Colonic mucosa (tissue), 4 donors: ENCODE measurements around the gene GNB1. TPM values are rescaled to one million over a fixed set of nuclear protein-coding genes. Genes with fewer than 3 reads are reported as not detected.
A peak's percentile ranks its signal among the peaks of the same experiment; 100 is the strongest.

Experiments used
- DNase-seq: peaks from one replicate; pipeline ENCODE4 v3.0.0-alpha.2; 2020
- H3K27ac ChIP-seq: fragments of 200-600 bp; one replicate; pipeline ENCODE4 v1.8.0; 2021
- H3K27me3 ChIP-seq: fragments of 200-600 bp; one replicate; pipeline ENCODE4 v1.8.0; 2021
- H3K36me3 ChIP-seq: fragments of 200-600 bp; one replicate; pipeline ENCODE4 v1.8.0; 2021
- H3K4me1 ChIP-seq: fragments of 200-600 bp; one replicate; pipeline ENCODE4 v1.8.0; 2021; ENCODE audit warnings: mild to moderate bottlenecking
- H3K4me3 ChIP-seq: fragments of 200-600 bp; one replicate; pipeline ENCODE4 v1.8.0; 2021
- H3K9ac ChIP-seq, 2 donors: one replicate each; pipeline ENCODE4 v1.7.0; 2013; ENCODE audit warnings: control low read depth in 2 of 2, low read depth in 2 of 2, low read length in 2 of 2
- H3K9me3 ChIP-seq: fragments of 200-600 bp; one replicate; pipeline ENCODE4 v1.8.0; 2021
- CTCF ChIP-seq: fragments of 200-600 bp; IDR thresholded peaks from one replicate; pipeline ENCODE4 v1.8.0; 2022; ENCODE audit warnings: antibody characterized with exemption, mild to moderate bottlenecking
- intact Hi-C: fragments of 100-400 bp; cut with DNase I; formaldehyde crosslinking; loops from one replicate; pipeline ENCODE4 v1.14.1; 2022
- total RNA-seq, 2 donors: library from RNA; stranded (reverse); fragmentation: NEBNext Ultra II Directional in 1 of 2; extraction: Animal tissue kit (Norgen Biotek cat#: 25700) in 1 of 2; gene quantifications; one replicate each; pipeline ENCODE4 v1.2.1, GENCODE V29; 2021
- donor health status: healthy.
- donor health status: DM: no; HTN: no; CAD: no.
- donor health status: DM: no; HTN: no; CAD: no.

Gene GNB1
- total RNA-seq, 2 donors from 2014 or later = 281 to 367 TPM

DNA sequence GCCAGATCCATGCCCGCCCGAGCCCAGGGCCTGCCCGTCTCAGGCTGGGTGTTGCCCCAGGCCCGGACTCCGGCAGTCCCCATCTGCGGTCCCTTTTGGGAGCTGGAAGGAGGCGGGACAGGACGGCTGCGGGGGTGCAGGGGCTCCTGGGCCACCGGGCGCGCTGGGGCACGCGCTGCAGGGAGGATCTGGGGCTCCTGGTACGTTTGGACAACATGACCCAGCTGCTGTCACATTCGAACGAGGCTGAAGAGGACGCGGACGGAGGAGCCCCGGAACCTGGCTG, 17.6 kb upstream of the GNB1 start:
- Histone ChIP-seq H3K36me3 (no peaks in the 10 kb centered on the region), H3K4me3 (peak overlapping the region; percentile 73), H3K27me3 (no peaks in the 10 kb centered on the region), H3K4me1 (peaks cover 4% of the 10 kb centered on the region), H3K9ac (peak overlapping the region; percentile 74 to 92), H3K9me3 (no peaks in the 10 kb centered on the region), H3K27ac (peak overlapping the region; percentile 76)
- DNase-seq = no peak
- no peak for TF ChIP-seq CTCF
- intact Hi-C loops = loop anchor here (5.0 to 10.0 kb wide), 2 partner anchors 54 to 121 kb away; no protein-coding TSS in a partner anchor

GRCh38 chr1:1907098-1907736, 16.3 kb upstream of the GNB1 start:
- H3K4me1 ChIP-seq = peaks cover 4% of the 10 kb centered on the region
- no peak for TF ChIP-seq CTCF
- no peaks in the 10 kb centered on the region for H3K36me3 ChIP-seq
- no peak overlapping the region for H3K27ac ChIP-seq
- intact Hi-C loops = loop anchor here (5.0 to 10.0 kb wide), 2 partner anchors 52 to 120 kb away; no protein-coding TSS in a partner anchor
- H3K9me3 ChIP-seq = no peaks in the 10 kb centered on the region
- H3K9ac ChIP-seq = no peak overlapping the region
- DNase-seq = peak; percentile 32
- H3K4me3 ChIP-seq = no peak overlapping the region
- no peaks in the 10 kb centered on the region for H3K27me3 ChIP-seq

GRCh38 chr1:1906185-1907097, 15.6 kb upstream of the GNB1 start:
- intact Hi-C loops = loop anchor here (5.0 to 10.0 kb wide), 2 partner anchors 52 to 119 kb away; no protein-coding TSS in a partner anchor
- Histone ChIP-seq H3K9ac (no peak overlapping the region), H3K27me3 (no peaks in the 10 kb centered on the region), H3K36me3 (no peaks in the 10 kb centered on the region), H3K9me3 (no peaks in the 10 kb centered on the region), H3K4me3 (no peak overlapping the region), H3K4me1 (peaks cover 4% of the 10 kb centered on the region), H3K27ac (no peak overlapping the region)
- peak; percentile 84 for TF ChIP-seq CTCF
- peak; percentile 89 for DNase-seq

GRCh38 chr1:1903224-1903623, 12.3 kb upstream of the GNB1 start:
- intact Hi-C loops = loop anchor here (10.0 kb wide), 1 partner anchor 48 kb away; no protein-coding TSS in a partner anchor
- H3K27ac ChIP-seq = no peak overlapping the region
- H3K36me3 ChIP-seq = no peaks in the 10 kb centered on the region
- peaks cover 1% of the 10 kb centered on the region for H3K4me1 ChIP-seq
- DNase-seq = no peak
- H3K9me3 ChIP-seq = no peaks in the 10 kb centered on the region
- no peak overlapping the region for H3K4me3 ChIP-seq
- H3K9ac ChIP-seq = no peak overlapping the region
- no peak for TF ChIP-seq CTCF
- H3K27me3 ChIP-seq = no peaks in the 10 kb centered on the region

DNA sequence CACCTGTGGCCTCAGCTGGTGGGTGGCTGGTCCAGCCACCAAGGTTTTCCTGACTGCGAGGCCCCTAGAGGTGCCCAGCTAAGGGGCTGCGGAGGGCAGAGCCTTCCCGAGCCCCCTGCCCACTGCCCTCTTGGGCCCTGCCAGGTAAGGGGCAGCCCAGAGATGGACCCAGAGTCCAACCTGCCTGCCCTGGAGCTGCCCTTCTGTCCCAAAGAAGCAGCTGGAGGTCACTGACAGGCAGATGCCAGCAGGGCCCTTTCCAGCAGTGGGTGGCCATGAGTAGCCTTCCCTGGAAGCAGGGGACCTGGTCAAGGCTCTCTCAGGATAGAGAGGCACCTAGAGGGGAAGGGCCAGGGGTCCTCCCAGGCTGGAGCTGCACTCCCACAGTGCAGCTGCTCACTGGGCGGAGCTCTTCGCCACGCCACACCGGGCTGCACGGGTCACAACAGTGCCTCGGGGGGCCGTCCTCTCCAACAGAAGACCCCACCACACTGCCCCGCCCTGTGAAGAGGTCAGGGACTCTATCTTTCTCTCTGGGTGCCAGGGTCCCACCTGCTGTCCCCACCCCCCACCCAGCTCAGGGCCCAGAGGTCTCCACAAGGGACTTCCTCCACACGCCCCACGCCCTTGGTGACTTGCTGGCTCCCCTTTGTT, 10.9 kb upstream of the GNB1 start:
- no peak for TF ChIP-seq CTCF
- Histone ChIP-seq H3K4me1 (no peaks in the 10 kb centered on the region), H3K27me3 (no peaks in the 10 kb centered on the region), H3K4me3 (no peak overlapping the region), H3K9ac (no peak overlapping the region), H3K9me3 (no peaks in the 10 kb centered on the region), H3K27ac (no peak overlapping the region), H3K36me3 (no peaks in the 10 kb centered on the region)
- DNase-seq = no peak
- intact Hi-C loops = loop anchor here (10.0 kb wide), 1 partner anchor 47 kb away; no protein-coding TSS in a partner anchor
